Panc1 (cell line): ENCODE data around the gene MACROD2. TPM values are rescaled to one million over a fixed set of nuclear protein-coding genes. Genes with fewer than 3 reads are reported as not detected.

Source experiments
- ATAC-seq: fragments of 200-7000 bp; cut with Tn5 transposase; 2 replicates; pipeline ENCODE4 v1.9.1; 2020; ENCODE audit warnings: mild to moderate bottlenecking, moderate library complexity
- BruUV-seq: library from RNA; stranded (reverse); fragments of 400-500 nt; replicated peaks from 2 replicates; lab custom pipeline; 2021; lab: Mats Ljungman, UMichigan
- CTCF ChIA-PET: fragments of 300-600 bp; sonication (Branson Sonifier 250); formaldehyde crosslinking; loops from one replicate; lab custom pipeline; 2022; ENCODE audit warnings: antibody characterized with exemption; lab: Charles Lee
- POLR2A ChIA-PET: fragments of 300-600 bp; sonication (Branson Sonifier 250); formaldehyde crosslinking; loops from one replicate; lab custom pipeline; 2022; ENCODE audit warnings: antibody characterized with exemption; lab: Charles Lee
- DNase-seq: peaks from one replicate; pipeline ENCODE4 v3.0.0-alpha.2; 2010; ENCODE audit warnings: low read depth, low spot score
- H3K27ac ChIP-seq: 2 replicates; pipeline ENCODE4 v1.5.1; 2011; ENCODE audit warnings: mild to moderate bottlenecking, low read length, inconsistent platforms
- H3K27me3 ChIP-seq: fragments of 200-500 bp; sonication (Bioruptor generic); 2 replicates; pipeline ENCODE4 v1.6.0; 2014; ENCODE audit warnings: low read length, inconsistent platforms; ENCODE audit not compliant: control insufficient read depth, insufficient read depth
- H3K36me3 ChIP-seq: fragments of 200-500 bp; sonication (Bioruptor generic); 2 replicates; pipeline ENCODE4 v1.5.1; 2014; ENCODE audit warnings: inconsistent platforms, mild to moderate bottlenecking, low read length, moderate library complexity; ENCODE audit not compliant: control insufficient read depth, insufficient read depth
- H3K4me1 ChIP-seq: 2 replicates; pipeline ENCODE4 v1.5.1; 2011; ENCODE audit warnings: inconsistent platforms, mild to moderate bottlenecking, low read length, moderate library complexity; ENCODE audit not compliant: control insufficient read depth, insufficient read depth
- H3K4me3 ChIP-seq, 2 experiments: 2 replicates each; pipeline ENCODE4 v1.5.1; 2011 to 2012; ENCODE audit warnings: low read depth in 2 of 2, low read length in 2 of 2, mild to moderate bottlenecking in 2 of 2, inconsistent platforms in 1 of 2, moderate library complexity in 1 of 2
- H3K9me3 ChIP-seq: fragments of 200-500 bp; sonication (Bioruptor generic); 2 replicates; pipeline ENCODE4 v1.5.1; 2014; ENCODE audit warnings: low read depth, mild to moderate bottlenecking, inconsistent platforms, low read length, moderate library complexity; ENCODE audit not compliant: control insufficient read depth, insufficient read depth
- POLR2AphosphoS5 ChIP-seq: IDR thresholded peaks from 2 replicates; pipeline ENCODE4 v1.6.1; 2012; ENCODE audit warnings: mild to moderate bottlenecking, low read depth, low read length, moderate library complexity
- REST ChIP-seq, 2 experiments: IDR thresholded peaks; 2 replicates each; pipeline ENCODE4 v1.6.1; 2011 to 2012; ENCODE audit warnings: low read depth in 2 of 2, control low read depth in 1 of 2, low read length in 1 of 2, mild to moderate bottlenecking in 1 of 2, moderate library complexity in 1 of 2; ENCODE audit not compliant: insufficient read depth in 1 of 2
- SIN3A ChIP-seq: IDR thresholded peaks from 2 replicates; pipeline ENCODE4 v1.6.1; 2012; ENCODE audit warnings: low read depth, mild to moderate bottlenecking, low read length, moderate library complexity, borderline replicate concordance; ENCODE audit not compliant: insufficient read depth
- TCF7L2 ChIP-seq: IDR thresholded peaks from 2 replicates; pipeline ENCODE4 v1.6.1; 2011; ENCODE audit warnings: mild to moderate bottlenecking, low read depth, low read length, inconsistent platforms
- in situ Hi-C: cut with HindIII; loops from 2 replicates; pipeline ENCODE4 v1.10.0; 2016; ENCODE audit warnings: low sequenced_read_pairs, low pct_unique_long_range_greater_than_20kb
- intact Hi-C: fragments of 100-400 bp; cut with micrococcal nuclease; formaldehyde crosslinking; loops from one replicate; pipeline ENCODE4 v1.10.0; 2022; ENCODE audit not compliant: unreplicated experiment
- total RNA-seq: library from RNA; stranded (reverse); gene quantifications from one replicate; pipeline ENCODE4 v1.2.1, GENCODE V29; 2021; ENCODE audit not compliant: unreplicated experiment
- TF ChIP-seq, protein P1 (sequence below): fragments of 450-650 bp; IDR thresholded peaks from 2 replicates; pipeline ENCODE4 v1.5.1; 2017; ENCODE audit warnings: mild to moderate bottlenecking

The MACROD2 gene
- total RNA-seq, 1 experiment from 2014 or later, result 1.2 TPM

DNA sequence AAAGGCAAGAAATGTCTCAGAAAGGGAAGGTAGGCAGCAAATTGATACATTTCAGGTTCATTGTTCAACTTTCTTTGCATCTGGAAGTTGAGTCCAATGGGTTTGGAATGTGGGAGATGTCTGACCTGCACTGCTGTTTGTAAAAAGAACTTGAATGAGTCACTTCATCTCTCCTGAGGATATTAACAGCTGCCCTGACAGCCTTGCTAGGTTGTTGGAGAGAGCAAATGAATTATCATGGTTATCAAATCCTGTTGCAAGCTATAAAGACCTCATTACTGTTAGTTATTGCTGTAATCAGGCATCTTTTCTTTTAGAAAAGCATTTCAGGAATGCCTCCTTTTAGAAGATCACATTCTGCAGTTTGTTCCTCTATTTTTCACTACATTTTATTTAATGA, 365.1 kb downstream of the MACROD2 start:
- in situ Hi-C loops, result no loop called here
- no TSS peak for BruUV-seq
- H3K36me3 ChIP-seq, result no peaks in the 10 kb centered on the region
- ChIA-PET POLR2A (no interaction called here), CTCF (no interaction called here)
- no peak for DNase-seq
- TF ChIP-seq, protein P1, sequence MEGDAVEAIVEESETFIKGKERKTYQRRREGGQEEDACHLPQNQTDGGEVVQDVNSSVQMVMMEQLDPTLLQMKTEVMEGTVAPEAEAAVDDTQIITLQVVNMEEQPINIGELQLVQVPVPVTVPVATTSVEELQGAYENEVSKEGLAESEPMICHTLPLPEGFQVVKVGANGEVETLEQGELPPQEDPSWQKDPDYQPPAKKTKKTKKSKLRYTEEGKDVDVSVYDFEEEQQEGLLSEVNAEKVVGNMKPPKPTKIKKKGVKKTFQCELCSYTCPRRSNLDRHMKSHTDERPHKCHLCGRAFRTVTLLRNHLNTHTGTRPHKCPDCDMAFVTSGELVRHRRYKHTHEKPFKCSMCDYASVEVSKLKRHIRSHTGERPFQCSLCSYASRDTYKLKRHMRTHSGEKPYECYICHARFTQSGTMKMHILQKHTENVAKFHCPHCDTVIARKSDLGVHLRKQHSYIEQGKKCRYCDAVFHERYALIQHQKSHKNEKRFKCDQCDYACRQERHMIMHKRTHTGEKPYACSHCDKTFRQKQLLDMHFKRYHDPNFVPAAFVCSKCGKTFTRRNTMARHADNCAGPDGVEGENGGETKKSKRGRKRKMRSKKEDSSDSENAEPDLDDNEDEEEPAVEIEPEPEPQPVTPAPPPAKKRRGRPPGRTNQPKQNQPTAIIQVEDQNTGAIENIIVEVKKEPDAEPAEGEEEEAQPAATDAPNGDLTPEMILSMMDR, result no peak
- TF ChIP-seq SIN3A (no peak), REST (IDR thresholded peaks at IDR 0.05; ENCODE audit: insufficient read depth in 1 of 2, low read depth in 2 of 2, low read length in 1 of 2) (no peak), POLR2AphosphoS5 (no peak)
- ATAC-seq, result no peak
- no peaks in the 10 kb centered on the region for H3K27me3 ChIP-seq
- H3K4me1 ChIP-seq, result no peaks in the 10 kb centered on the region
- no peaks in the 10 kb centered on the region for H3K9me3 ChIP-seq
- no peak overlapping the region for H3K27ac ChIP-seq
- intact Hi-C loops, result no loop called here
- no peak overlapping the region for H3K4me3 ChIP-seq

DNA sequence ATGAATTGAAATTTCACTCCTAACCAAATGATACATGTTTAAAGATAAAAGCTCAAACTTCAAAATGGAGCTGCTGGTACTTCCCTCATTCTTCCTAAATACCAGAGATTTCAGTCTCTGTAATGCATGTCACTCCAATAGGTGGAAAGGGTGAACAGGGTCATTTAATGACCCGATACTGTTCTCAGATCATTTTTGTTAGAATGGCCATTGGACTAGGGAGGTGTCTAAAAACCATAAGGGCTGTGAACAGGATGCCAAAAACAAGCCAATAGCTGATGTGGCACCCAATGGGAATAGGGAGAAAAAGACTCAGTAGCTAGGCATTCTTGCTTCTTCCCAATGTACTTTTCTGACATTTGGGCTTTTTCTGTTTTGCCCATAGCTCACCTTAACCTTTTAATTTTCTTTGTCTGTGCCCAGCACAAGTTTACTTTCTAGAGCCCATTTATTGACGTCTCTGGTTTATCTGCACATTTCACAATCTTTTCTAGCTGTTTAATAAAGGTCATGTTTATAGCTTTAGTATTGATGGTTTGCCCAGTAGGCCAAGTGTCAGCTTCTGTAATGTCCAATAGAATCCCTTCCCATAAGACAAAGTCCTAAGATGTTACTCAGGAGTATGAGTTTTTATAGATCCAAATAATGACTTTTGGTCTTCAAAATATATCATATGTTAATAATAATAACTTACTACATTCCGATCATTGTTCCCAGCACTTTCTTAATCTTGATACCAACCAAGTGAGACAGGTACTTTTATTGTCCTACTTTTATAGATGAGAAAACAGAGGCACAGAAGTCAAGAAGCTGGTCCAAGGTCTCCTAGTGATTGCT, 366.4 kb downstream of the MACROD2 start:
- ATAC-seq (no peak), DNase-seq (no peak)
- ChIA-PET POLR2A (no interaction called here), CTCF (no interaction called here)
- H3K27ac ChIP-seq, result no peak overlapping the region
- no peak overlapping the region for H3K4me3 ChIP-seq
- H3K4me1 ChIP-seq, result no peaks in the 10 kb centered on the region
- no TSS peak for BruUV-seq
- no peaks in the 10 kb centered on the region for H3K27me3 ChIP-seq
- no peaks in the 10 kb centered on the region for H3K36me3 ChIP-seq
- intact Hi-C loops (no loop called here), in situ Hi-C loops (no loop called here)
- no peak for TF ChIP-seq POLR2AphosphoS5
- TF ChIP-seq TCF7L2, result no peak
- no peak for TF ChIP-seq REST (IDR thresholded peaks at IDR 0.05; ENCODE audit: insufficient read depth in 1 of 2, low read depth in 2 of 2, low read length in 1 of 2)
- TF ChIP-seq, protein P1, result no peak
- no peak for TF ChIP-seq SIN3A
- H3K9me3 ChIP-seq, result peaks cover 5% of the 10 kb centered on the region; the same call in 1 of the 2 replicates
